K562 (cell line): ENCODE results near the gene ALKBH4. TPM values are rescaled to one million over a fixed set of nuclear protein-coding genes. Genes with fewer than 3 reads are reported as not detected.

Experiments used
- CREM ChIP-seq: IDR thresholded peaks from 2 replicates; pipeline ENCODE4 v1.6.1; 2014; ENCODE audit warnings: antibody characterized with exemption, low read depth
- CTCFL ChIP-seq: IDR thresholded peaks from 2 replicates; pipeline ENCODE4 v1.6.1; 2011; ENCODE audit warnings: borderline replicate concordance, low read depth, mild to moderate bottlenecking, moderate library complexity, low read length; ENCODE audit not compliant: insufficient read depth, poor library complexity, severe bottlenecking
- ELF1 ChIP-seq: fragments of 200-800 bp; sonication (Bioruptor generic); IDR thresholded peaks from 2 replicates; pipeline ENCODE4 v1.6.1; 2016; ENCODE audit warnings: missing genetic modification characterization, missing compliant biosample characterization
- ETS1 ChIP-seq: conservative IDR thresholded peaks from 2 replicates; pipeline ENCODE4 v1.6.1; 2011; ENCODE audit warnings: low read depth, mild to moderate bottlenecking, low read length; ENCODE audit not compliant: control insufficient read depth
- GABPA ChIP-seq: fragments of 200-800 bp; sonication (Bioruptor generic); conservative IDR thresholded peaks from 2 replicates; pipeline ENCODE4 v1.6.1; 2016; ENCODE audit warnings: low read depth, missing genetic modification characterization, missing compliant biosample characterization
- HCFC1 ChIP-seq: IDR thresholded peaks from 2 replicates; pipeline ENCODE4 v1.6.1; 2012; ENCODE audit warnings: low read depth, low read length, improper control_type of control experiment
- MBD2 ChIP-seq: sonication (generic); IDR thresholded peaks from 2 replicates; pipeline ENCODE4 v1.6.1; 2016; ENCODE audit warnings: low read depth, borderline replicate concordance
- RBBP5 ChIP-seq: fragments of 200-600 bp; sonication (generic); IDR thresholded peaks from 2 replicates; pipeline ENCODE4 v1.6.1; 2012; ENCODE audit warnings: borderline replicate concordance, mild to moderate bottlenecking, low read length, control low read depth, inconsistent platforms; ENCODE audit not compliant: insufficient read depth, poor library complexity, severe bottlenecking
- TAF1 ChIP-seq: IDR thresholded peaks from 2 replicates; pipeline ENCODE4 v1.6.1; 2011; ENCODE audit warnings: mild to moderate bottlenecking, low read length, moderate library complexity; ENCODE audit not compliant: insufficient read depth, control insufficient read depth, severe bottlenecking; ENCODE audit errors: extremely low read depth
- VEZF1 ChIP-seq: fragments of 200-800 bp; sonication (Bioruptor generic); IDR thresholded peaks from 2 replicates; pipeline ENCODE4 v1.6.1; 2017; ENCODE audit warnings: missing genetic modification characterization, missing compliant biosample characterization
- YY1 ChIP-seq, 3 experiments: IDR thresholded peaks; 2 replicates each; pipeline ENCODE4 v1.6.1; 2011; ENCODE audit warnings: low read length in 2 of 3, mild to moderate bottlenecking in 2 of 3, moderate library complexity in 2 of 3, borderline replicate concordance in 1 of 3, control low read depth in 1 of 3, low read depth in 1 of 3; ENCODE audit not compliant: insufficient read depth in 3 of 3, insufficient replicate concordance in 2 of 3, control insufficient read depth in 1 of 3, insufficient read length in 1 of 3; ENCODE audit errors: extremely low read depth in 1 of 3
- ZBTB11 ChIP-seq, 3 experiments: fragments of 200-800 bp in 1 of 3; fragments of 250-450 bp in 1 of 3; fragments of 450-650 bp in 1 of 3; sonication (Bioruptor Pico) in 1 of 3; sonication (Bioruptor generic) in 1 of 3; formaldehyde crosslinking in 1 of 3; IDR thresholded peaks; 2 replicates each; pipeline versions ENCODE4 v1.6.1 to v1.8.0; 2016 to 2022; ENCODE audit warnings: mild to moderate bottlenecking in 2 of 3, missing genetic modification characterization in 2 of 3, missing compliant biosample characterization in 1 of 3, moderate library complexity in 1 of 3
- ZBTB7A ChIP-seq: IDR thresholded peaks from 2 replicates; pipeline ENCODE4 v1.6.1; 2011; ENCODE audit warnings: low read depth, mild to moderate bottlenecking, low read length, moderate library complexity, borderline replicate concordance; ENCODE audit not compliant: control insufficient read depth
- polyA plus RNA-seq, 8 experiments: library from polyadenylated mRNA; depleted of rRNA in 4 of 8; stranded (reverse) in 5 of 8; unstranded in 3 of 8; fragments of >200 nt; fragmentation: Nextera tagmentation in 2 of 8; fragmentation: Illumina TruSeq in 1 of 8; extraction: Ambion mirVana in 2 of 8; extraction: Trizol in 1 of 8; gene quantifications; 2 replicates each; pipeline versions ENCODE4 v1.2.1 to v1.2.3, GENCODE V29; 2011 to 2014; ENCODE audit warnings: inconsistent platforms in 1 of 8, missing spikeins in 1 of 8
- total RNA-seq, 7 experiments: library from RNA; depleted of rRNA in 6 of 7; stranded (reverse); fragments of >200 nt in 6 of 7; fragmentation: Illumina TruSeq in 2 of 7; extraction: Trizol in 2 of 7; gene quantifications; 2 replicates each; pipeline versions ENCODE4 v1.2.1 to v1.2.3, GENCODE V29; 2011 to 2021; ENCODE audit warnings: low replicate concordance in 1 of 7

ALKBH4 gene
- total and polyA plus RNA-seq, 9 of the 15 experiments (the other 6 are each of a cell fraction or from before 2014, with no cell fraction given), result 4.6 to 21.4 (median 11.8) TPM

GRCh38 chr7:102478314-102479208 is 13.9 kb upstream of the ALKBH4 start, which contains the start of gene POLR2J (continued):
- TF ChIP-seq YY1 (IDR thresholded peaks at IDR 0.05; ENCODE audit: borderline replicate concordance in 1 of 3, control insufficient read depth in 1 of 3, extremely low read depth in 1 of 3, insufficient read depth in 3 of 3, insufficient read length in 1 of 3, insufficient replicate concordance in 2 of 3, low read depth in 1 of 3, low read length in 2 of 3) (peak in 1 of 3 experiments; percentile 30), TAF1 (peak; percentile 79), CREM (peak; percentile 34; the same call in 1 of the 2 replicates), ETS1 (0 out of 2 replicates have a peak, but pooled peaks have one; percentile 44), GABPA (tag) (peak; percentile 82), ZBTB11 (CRISPR knock-in tag; IDR thresholded peaks at IDR 0.05) (peak in 1 of 3 experiments; percentile 51; a peak in 1 of 6 replicates), CTCFL (peak; percentile 77), VEZF1 (CRISPR knock-in tag) (peak; percentile 80), ZBTB7A (peak; percentile 33; the same call in 1 of the 2 replicates), ELF1 (peak; percentile 74), RBBP5 (peak; percentile 34), MBD2 (0 out of 2 replicates have a peak, but pooled peaks have one; percentile 33), HCFC1 (peak; percentile 56)
